Neural cell (in vitro differentiated cells): ENCODE results near the gene PAFAH2. TPM values are rescaled to one million over a fixed set of nuclear protein-coding genes. Genes with fewer than 3 reads are reported as not detected.

ENCODE experiments used
- H2AFZ ChIP-seq: fragments of 200-600, 300-800 bp; sonication (generic), shearing (Covaris generic); 2 replicates; pipeline ENCODE4 v1.6.0; 2014; ENCODE audit warnings: low read depth, mild to moderate bottlenecking, antibody characterized with exemption, low read length, moderate library complexity
- H3F3A ChIP-seq: fragments of 200-600 bp; shearing (Covaris generic); 2 replicates; pipeline ENCODE4 v1.6.1; 2016; ENCODE audit warnings: mild to moderate bottlenecking, moderate library complexity, mixed read lengths, antibody characterized with exemption, low read length; ENCODE audit not compliant: insufficient read depth, poor library complexity, severe bottlenecking
- H3K27ac ChIP-seq: fragments of 200-600, 300-800 bp; sonication (generic), shearing (Covaris generic); 2 replicates; pipeline ENCODE4 v1.5.1; 2014; ENCODE audit warnings: mild to moderate bottlenecking, low read length, moderate library complexity
- H3K27me3 ChIP-seq: fragments of 300-800, 200-600 bp; sonication (generic), shearing (Covaris generic); 2 replicates; pipeline ENCODE4 v1.6.0; 2014; ENCODE audit warnings: mild to moderate bottlenecking, low read depth, low read length, moderate library complexity; ENCODE audit not compliant: insufficient read depth
- H3K36me3 ChIP-seq: fragments of 300-800, 200-600 bp; sonication (generic), shearing (Covaris generic); 2 replicates; pipeline ENCODE4 v1.5.1; 2014; ENCODE audit warnings: mild to moderate bottlenecking, antibody characterized with exemption, low read length, moderate library complexity; ENCODE audit not compliant: insufficient read depth
- H3K4me2 ChIP-seq: fragments of 300-800, 200-600 bp; sonication (generic), shearing (Covaris generic); 2 replicates; pipeline ENCODE4 v1.6.0; 2014; ENCODE audit warnings: mild to moderate bottlenecking, low read length
- H3K4me3 ChIP-seq: fragments of 300-800, 200-600 bp; sonication (generic), shearing (Covaris generic); 2 replicates; pipeline ENCODE4 v1.5.1; 2014; ENCODE audit warnings: mild to moderate bottlenecking, low read length, moderate library complexity
- H3K79me2 ChIP-seq: fragments of 200-600 bp; shearing (Covaris generic); replicated peaks from 2 replicates; pipeline ENCODE4 v1.6.0; 2014; ENCODE audit warnings: mild to moderate bottlenecking, low read length, moderate library complexity; ENCODE audit not compliant: insufficient read depth
- H3K9ac ChIP-seq: fragments of 300-800, 200-600 bp; sonication (generic), shearing (Covaris generic); 2 replicates; pipeline ENCODE4 v1.6.1; 2016; ENCODE audit warnings: mild to moderate bottlenecking, low read length, mixed read lengths
- H3K9me2 ChIP-seq: fragments of 200-600 bp; shearing (Covaris generic); 2 replicates; pipeline ENCODE4 v1.6.1; 2016; ENCODE audit warnings: mild to moderate bottlenecking, low read length, mixed read lengths; ENCODE audit not compliant: insufficient read depth
- H3K9me3 ChIP-seq: fragments of 200-600, 300-800 bp; sonication (generic), shearing (Covaris generic); 2 replicates; pipeline ENCODE4 v1.6.1; 2016; ENCODE audit warnings: mild to moderate bottlenecking, mixed run types, low read length, moderate library complexity, mixed read lengths
- H4K20me1 ChIP-seq: fragments of 200-600 bp; shearing (Covaris generic); 2 replicates; pipeline ENCODE4 v1.6.1; 2016; ENCODE audit warnings: mild to moderate bottlenecking, mixed run types; ENCODE audit not compliant: insufficient read depth
- EP300 ChIP-seq: fragments of 450-650 bp; conservative IDR thresholded peaks from 2 replicates; pipeline ENCODE4 v1.6.1; 2014; ENCODE audit warnings: antibody characterized with exemption, mild to moderate bottlenecking, moderate library complexity; ENCODE audit not compliant: poor library complexity, severe bottlenecking
- EZH2 ChIP-seq: fragments of 200-600, 300-800 bp; shearing (Covaris generic), sonication (generic); IDR thresholded peaks from 2 replicates; pipeline ENCODE4 v1.6.1; 2014; ENCODE audit warnings: antibody characterized with exemption, low read length, borderline replicate concordance, mild to moderate bottlenecking; ENCODE audit not compliant: insufficient read depth, poor library complexity, severe bottlenecking
- MXI1 ChIP-seq: fragments of 450-650 bp; conservative IDR thresholded peaks from 2 replicates; pipeline ENCODE4 v1.6.1; 2014; ENCODE audit warnings: antibody characterized with exemption, mild to moderate bottlenecking; ENCODE audit not compliant: poor library complexity, severe bottlenecking
- POLR2AphosphoS5 ChIP-seq: IDR thresholded peaks from 2 replicates; pipeline ENCODE4 v1.6.1; 2012
- RAD21 ChIP-seq: fragments of 450-650 bp; conservative IDR thresholded peaks from 2 replicates; pipeline ENCODE4 v1.6.1; 2014; ENCODE audit warnings: antibody characterized with exemption, mild to moderate bottlenecking, moderate library complexity
- SMC3 ChIP-seq: fragments of 450-650 bp; conservative IDR thresholded peaks from 2 replicates; pipeline ENCODE4 v1.6.1; 2014; ENCODE audit warnings: antibody characterized with exemption, mild to moderate bottlenecking, moderate library complexity; ENCODE audit not compliant: poor library complexity
- TAF1 ChIP-seq: IDR thresholded peaks from 2 replicates; pipeline ENCODE4 v1.6.1; 2012; ENCODE audit warnings: low read depth
- polyA plus RNA-seq: library from polyadenylated mRNA; depleted of rRNA; stranded (reverse); fragments of >200 nt; gene quantifications from 2 replicates; pipeline ENCODE4 v1.2.3, GENCODE V29; 2014
- TF ChIP-seq, protein P1 (sequence below): IDR thresholded peaks from 2 replicates; pipeline ENCODE4 v1.6.1; 2012; ENCODE audit warnings: borderline replicate concordance
- TF ChIP-seq, protein P2 (sequence below): fragments of 450-650 bp; IDR thresholded peaks from 2 replicates; pipeline ENCODE4 v1.5.1; 2014; ENCODE audit warnings: antibody characterized with exemption, mild to moderate bottlenecking, moderate library complexity; ENCODE audit not compliant: poor library complexity, severe bottlenecking

The PAFAH2 gene
- polyA plus RNA-seq, 1 donor from 2014 or later: 7.9 TPM

DNA sequence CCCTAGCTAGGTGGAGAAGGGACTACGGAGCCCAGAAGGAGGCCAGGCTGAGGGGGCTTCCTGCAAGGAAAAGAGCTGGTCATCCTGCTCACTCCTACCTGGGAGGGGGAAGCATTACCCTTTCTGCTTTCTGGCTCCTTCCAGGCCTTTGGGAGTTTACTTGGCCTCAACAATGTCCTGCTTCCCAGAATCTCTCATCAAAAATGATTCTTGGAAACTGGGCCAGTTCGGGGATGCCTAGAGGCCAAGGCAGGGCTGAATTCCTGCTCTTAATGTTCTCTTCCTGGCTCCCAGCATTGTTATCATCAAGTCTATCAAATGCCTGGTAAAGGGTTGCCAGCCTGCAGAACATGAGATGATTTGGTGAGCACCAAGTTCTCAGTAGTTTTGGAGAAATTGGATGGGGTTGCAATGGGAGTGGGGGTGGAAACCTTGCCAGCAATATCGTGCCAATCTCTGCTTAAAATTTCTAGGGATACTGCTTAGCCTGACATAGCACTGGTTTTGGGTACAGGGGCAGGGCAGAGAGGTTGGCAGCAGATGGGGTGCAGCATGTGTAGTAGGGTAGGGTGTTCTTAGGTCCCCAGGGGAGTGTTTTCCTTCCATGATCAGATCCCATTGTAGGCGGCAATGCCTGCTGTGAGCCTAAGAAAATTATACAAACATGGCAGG, 7.7 kb upstream of the PAFAH2 start:
- H3K4me3 ChIP-seq: no peak overlapping the region
- H3K27ac ChIP-seq: no peak overlapping the region
- no peaks in the 10 kb centered on the region for H3K9me2 ChIP-seq
- no peak overlapping the region for H3K4me2 ChIP-seq
- H2AFZ ChIP-seq: no peak overlapping the region
- H4K20me1 ChIP-seq: no peaks in the 10 kb centered on the region
- no peaks in the 10 kb centered on the region for H3K79me2 ChIP-seq
- no peaks in the 10 kb centered on the region for H3K9me3 ChIP-seq
- no peaks in the 10 kb centered on the region for H3K36me3 ChIP-seq
- no peak overlapping the region for H3K9ac ChIP-seq
- H3K27me3 ChIP-seq: no peaks in the 10 kb centered on the region
- H3F3A ChIP-seq: no peaks in the 10 kb centered on the region
- TF ChIP-seq POLR2AphosphoS5 (no peak), TAF1 (no peak), SMC3 (no peak), EP300 (no peak), RAD21 (no peak), EZH2 (no peak), MXI1 (no peak)
- TF ChIP-seq, protein P1, sequence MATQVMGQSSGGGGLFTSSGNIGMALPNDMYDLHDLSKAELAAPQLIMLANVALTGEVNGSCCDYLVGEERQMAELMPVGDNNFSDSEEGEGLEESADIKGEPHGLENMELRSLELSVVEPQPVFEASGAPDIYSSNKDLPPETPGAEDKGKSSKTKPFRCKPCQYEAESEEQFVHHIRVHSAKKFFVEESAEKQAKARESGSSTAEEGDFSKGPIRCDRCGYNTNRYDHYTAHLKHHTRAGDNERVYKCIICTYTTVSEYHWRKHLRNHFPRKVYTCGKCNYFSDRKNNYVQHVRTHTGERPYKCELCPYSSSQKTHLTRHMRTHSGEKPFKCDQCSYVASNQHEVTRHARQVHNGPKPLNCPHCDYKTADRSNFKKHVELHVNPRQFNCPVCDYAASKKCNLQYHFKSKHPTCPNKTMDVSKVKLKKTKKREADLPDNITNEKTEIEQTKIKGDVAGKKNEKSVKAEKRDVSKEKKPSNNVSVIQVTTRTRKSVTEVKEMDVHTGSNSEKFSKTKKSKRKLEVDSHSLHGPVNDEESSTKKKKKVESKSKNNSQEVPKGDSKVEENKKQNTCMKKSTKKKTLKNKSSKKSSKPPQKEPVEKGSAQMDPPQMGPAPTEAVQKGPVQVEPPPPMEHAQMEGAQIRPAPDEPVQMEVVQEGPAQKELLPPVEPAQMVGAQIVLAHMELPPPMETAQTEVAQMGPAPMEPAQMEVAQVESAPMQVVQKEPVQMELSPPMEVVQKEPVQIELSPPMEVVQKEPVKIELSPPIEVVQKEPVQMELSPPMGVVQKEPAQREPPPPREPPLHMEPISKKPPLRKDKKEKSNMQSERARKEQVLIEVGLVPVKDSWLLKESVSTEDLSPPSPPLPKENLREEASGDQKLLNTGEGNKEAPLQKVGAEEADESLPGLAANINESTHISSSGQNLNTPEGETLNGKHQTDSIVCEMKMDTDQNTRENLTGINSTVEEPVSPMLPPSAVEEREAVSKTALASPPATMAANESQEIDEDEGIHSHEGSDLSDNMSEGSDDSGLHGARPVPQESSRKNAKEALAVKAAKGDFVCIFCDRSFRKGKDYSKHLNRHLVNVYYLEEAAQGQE: no peak
- TF ChIP-seq, protein P2, sequence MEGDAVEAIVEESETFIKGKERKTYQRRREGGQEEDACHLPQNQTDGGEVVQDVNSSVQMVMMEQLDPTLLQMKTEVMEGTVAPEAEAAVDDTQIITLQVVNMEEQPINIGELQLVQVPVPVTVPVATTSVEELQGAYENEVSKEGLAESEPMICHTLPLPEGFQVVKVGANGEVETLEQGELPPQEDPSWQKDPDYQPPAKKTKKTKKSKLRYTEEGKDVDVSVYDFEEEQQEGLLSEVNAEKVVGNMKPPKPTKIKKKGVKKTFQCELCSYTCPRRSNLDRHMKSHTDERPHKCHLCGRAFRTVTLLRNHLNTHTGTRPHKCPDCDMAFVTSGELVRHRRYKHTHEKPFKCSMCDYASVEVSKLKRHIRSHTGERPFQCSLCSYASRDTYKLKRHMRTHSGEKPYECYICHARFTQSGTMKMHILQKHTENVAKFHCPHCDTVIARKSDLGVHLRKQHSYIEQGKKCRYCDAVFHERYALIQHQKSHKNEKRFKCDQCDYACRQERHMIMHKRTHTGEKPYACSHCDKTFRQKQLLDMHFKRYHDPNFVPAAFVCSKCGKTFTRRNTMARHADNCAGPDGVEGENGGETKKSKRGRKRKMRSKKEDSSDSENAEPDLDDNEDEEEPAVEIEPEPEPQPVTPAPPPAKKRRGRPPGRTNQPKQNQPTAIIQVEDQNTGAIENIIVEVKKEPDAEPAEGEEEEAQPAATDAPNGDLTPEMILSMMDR: no peak

DNA sequence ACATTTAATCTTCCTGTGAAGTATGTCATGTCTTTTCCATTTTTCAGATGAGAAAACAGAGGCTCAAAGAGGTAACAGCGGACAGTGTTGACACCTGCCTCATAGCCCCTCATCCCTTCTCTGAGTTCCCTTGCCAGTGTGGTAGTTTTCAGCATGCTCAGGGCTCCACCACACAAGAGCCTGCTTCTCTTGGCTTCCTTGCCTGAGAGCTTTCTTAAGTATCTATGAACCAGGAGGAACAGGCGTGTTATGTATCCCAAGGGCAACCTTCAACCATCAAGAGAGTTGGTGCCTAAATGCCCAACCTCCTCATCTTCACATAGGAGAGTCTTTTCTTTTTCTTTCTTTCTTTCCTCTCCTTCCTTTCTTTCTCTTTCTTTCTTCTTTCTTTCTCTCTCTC, 5.9 kb upstream of the PAFAH2 start:
- no peak overlapping the region for H2AFZ ChIP-seq
- H3K9ac ChIP-seq: no peak overlapping the region
- TF ChIP-seq, protein P2: no peak
- TF ChIP-seq EP300 (no peak), RAD21 (no peak), TAF1 (no peak), EZH2 (no peak), POLR2AphosphoS5 (no peak), SMC3 (no peak), MXI1 (no peak)
- TF ChIP-seq, protein P1: no peak
- H3K79me2 ChIP-seq: no peaks in the 10 kb centered on the region
- no peak overlapping the region for H3K4me2 ChIP-seq
- no peaks in the 10 kb centered on the region for H4K20me1 ChIP-seq
- no peaks in the 10 kb centered on the region for H3K27me3 ChIP-seq
- no peaks in the 10 kb centered on the region for H3K9me3 ChIP-seq
- no peaks in the 10 kb centered on the region for H3K36me3 ChIP-seq
- H3F3A ChIP-seq: no peaks in the 10 kb centered on the region
- no peaks in the 10 kb centered on the region for H3K9me2 ChIP-seq
- no peak overlapping the region for H3K4me3 ChIP-seq
- H3K27ac ChIP-seq: no peak overlapping the region
